Measurements from ENCODE around the gene SHISAL1.

SHISAL1 gene

GRCh38 chr22:44342347-44342956 is 29.7 kb upstream of the SHISAL1 start:
- no peak for DNase-seq (ENCODE audit: low spot score)

- peak; percentile 43 for DNase-seq (ENCODE audit: low spot score)
Measured at GRCh38 chr22:44341431-44342346, 28.9 kb upstream of the SHISAL1 start.

DNA sequence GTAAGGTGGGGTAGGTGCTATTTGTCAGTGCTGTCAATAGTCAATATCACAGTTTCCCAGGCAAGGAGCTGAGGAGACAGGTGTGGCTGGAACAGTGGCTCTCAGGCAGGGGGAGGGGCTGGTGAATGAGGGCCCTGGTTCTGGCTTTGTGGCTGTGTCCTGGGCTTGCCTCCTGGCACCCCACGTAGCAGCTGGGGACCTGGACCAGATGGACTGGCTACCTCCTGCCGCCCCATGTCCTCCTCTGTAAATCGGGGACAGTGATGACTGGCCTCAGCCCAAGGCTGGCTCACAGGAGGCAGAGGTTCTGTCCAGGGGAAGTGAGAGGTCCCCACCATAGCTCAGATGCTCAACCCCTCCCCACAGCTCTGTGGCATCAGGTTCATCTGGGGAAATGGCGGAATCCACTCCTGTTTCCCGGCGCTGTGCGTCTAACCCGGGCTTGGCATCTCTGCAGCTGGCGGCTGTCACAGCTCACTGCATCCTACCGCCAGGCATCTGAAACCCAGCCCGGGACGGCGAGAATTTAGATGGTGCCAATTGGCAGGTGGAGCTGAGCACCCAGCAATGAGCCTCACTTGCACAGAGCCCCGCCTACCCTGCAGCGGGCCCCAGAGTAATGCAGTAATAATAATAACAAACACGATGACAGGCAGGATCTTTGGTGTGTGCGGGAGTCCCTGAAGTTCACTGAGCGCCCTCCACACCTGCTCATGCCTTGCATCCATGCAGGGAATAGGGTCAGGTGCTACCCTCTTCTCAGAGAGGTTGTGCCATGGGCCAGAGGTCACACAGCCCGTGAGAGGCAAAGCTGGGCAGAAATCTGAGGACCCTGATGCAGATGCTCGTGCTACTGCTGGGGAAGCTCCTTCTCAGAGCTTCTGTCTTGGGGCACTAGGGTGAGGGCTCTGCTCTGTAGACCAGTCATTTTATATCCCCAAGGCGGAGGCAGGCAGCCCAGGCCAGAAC is 27.8 kb upstream of the SHISAL1 start:
- DNase-seq (ENCODE audit: low spot score): no peak

- no peak for DNase-seq (ENCODE audit: low spot score)
Measured at GRCh38 chr22:44338906-44339305, 26.2 kb upstream of the SHISAL1 start.

- no peak for DNase-seq (ENCODE audit: low spot score)
Measured at GRCh38 chr22:44338177-44338810, 25.5 kb upstream of the SHISAL1 start.

DNA sequence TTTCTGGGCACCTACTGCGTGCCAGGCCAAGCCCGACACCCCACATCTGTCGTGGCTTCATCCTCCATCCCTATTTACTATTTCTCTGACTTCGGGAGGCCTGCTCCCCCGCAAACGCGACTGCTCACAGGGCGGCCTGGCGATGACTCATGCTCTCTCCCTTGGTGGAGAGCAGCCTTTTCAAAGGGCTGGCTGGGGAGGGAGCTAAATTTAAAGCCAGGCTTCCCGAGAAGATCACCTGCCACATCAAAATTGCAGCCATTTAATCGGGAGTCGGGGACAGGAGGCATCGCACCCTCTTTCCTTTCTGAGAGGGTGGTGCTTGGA is 24.9 kb upstream of the SHISAL1 start:
- peak; percentile 84 for DNase-seq (ENCODE audit: low spot score)

DNA sequence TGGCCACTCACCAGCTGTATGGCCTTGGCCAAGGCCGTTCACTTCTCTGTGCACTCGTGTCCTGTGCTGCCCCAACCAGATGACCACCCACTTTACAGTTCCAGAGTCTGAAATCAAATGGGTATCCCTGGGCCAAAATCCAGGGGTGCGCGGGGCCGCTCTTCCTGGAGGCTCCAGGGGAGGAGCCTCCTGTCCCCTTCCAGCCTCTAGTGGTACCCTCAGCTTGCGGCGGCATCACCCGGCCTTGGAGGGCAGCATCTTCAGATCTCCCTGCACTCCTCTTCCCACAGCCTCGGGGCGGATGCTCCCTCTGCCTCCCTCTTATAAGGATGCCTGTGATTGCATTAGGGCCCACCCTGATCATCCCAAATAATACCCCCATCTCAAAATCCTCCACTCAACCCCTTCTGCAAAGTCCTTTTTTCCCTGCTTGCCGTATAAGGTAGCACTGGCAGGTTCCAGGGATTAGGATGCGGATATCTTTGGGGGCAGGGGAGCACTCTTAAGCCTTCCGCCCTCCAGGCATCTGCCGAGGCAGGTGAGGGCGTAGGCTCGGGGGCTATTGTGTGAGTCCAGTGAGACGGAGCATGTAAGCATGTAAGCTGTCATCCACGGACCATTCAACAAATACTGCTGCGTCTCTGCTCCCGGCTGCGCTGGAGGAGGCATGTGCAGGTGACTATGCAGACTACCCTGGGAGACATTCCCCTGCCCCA is 24.4 kb upstream of the SHISAL1 start:
- DNase-seq (ENCODE audit: low spot score): no peak

DNA sequence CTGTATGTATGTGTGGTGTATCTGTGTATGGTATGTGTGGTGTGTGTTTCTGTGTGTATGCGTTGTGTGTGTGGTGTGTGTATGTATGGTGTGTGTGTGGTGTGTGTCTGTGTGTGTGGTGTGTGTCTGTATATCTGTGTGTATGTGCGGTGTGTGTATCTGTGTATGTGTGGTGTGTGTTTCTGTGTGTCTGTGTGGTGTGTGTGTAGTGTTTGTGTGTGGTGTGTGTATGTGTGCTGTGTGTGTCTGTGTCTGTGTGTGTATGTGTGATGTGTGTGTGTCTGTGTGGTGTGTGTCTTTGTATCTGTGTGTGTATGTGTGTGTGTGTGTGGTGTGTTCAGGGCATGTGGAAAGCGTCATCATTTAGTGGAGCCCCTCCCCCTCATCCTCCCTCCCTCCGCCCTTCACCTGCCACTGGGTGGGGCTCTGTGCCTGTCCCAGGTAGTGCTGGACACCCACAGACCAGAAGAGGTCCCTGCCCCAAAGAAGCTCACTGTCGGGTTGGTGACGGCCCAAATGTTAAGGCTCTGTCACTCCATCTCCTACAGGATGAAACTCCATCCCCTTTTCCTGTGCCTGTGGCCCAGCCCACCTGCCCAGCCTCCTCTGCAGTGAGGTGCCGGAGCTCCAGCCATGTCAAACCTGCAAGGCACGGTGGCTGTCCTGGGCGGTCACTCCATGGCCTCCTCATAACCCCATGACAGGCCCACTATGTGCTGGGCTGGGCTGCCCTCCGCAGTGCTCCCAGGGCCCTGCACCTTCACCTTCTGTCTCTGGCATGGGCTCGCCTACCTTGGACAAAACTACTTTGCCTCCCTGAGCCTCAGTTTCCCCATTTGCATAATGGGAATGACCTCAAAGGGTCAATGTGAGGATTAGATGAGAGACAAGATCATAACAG is 23.4 kb upstream of the SHISAL1 start:
- no peak for DNase-seq (ENCODE audit: low spot score)

GRCh38 chr22:44335066-44335839 is 22.5 kb upstream of the SHISAL1 start:
- DNase-seq (ENCODE audit: low spot score): no peak

- DNase-seq (ENCODE audit: low spot score): no peak
Measured at GRCh38 chr22:44333847-44334635, 21.3 kb upstream of the SHISAL1 start.

GRCh38 chr22:44332946-44333345 is 20.2 kb upstream of the SHISAL1 start:
- no peak for DNase-seq (ENCODE audit: low spot score)

DNA sequence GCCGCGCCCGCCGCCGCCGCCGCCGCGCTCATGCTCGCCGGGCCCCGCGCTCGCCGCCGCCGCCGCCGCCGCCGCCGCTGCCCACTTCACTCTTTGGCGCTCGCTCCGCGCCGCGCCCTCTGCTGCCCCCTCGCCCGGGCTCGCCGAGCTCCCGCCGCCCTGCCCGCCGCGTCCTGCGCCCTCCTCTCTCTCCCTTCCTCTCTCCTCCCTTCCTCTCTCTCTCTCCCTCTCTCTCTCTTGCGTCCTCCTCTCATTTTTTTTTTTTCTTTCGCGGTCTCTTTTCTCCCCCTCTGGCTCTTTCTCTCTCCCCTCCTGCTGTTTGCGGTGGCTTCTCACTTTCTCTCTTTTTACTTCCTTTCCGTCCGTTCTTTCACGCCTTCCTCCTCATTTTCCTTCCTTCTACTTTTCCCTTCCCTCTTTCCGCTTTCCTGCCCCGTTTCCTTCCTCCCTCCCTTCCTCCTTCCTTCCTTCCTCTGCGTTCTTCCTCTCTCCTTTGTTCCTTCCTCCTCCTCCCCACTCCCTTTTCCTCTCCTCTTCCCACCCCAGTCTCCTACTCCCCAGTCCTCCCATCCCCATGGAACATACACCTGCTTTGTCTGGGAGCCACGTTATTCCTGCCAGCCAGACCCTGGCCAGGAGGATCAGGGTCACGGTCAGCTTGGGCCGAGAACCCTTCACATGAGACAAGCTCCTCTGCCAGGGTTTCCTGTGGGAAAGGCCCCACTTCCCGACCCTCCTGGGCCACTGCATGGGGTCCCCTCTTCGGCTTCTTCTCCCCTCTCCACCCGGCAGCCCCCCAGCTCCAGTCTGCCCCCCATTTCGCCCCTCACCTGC is 19.3 kb upstream of the SHISAL1 start:
- peak; percentile 73 for DNase-seq (ENCODE audit: low spot score)

DNA sequence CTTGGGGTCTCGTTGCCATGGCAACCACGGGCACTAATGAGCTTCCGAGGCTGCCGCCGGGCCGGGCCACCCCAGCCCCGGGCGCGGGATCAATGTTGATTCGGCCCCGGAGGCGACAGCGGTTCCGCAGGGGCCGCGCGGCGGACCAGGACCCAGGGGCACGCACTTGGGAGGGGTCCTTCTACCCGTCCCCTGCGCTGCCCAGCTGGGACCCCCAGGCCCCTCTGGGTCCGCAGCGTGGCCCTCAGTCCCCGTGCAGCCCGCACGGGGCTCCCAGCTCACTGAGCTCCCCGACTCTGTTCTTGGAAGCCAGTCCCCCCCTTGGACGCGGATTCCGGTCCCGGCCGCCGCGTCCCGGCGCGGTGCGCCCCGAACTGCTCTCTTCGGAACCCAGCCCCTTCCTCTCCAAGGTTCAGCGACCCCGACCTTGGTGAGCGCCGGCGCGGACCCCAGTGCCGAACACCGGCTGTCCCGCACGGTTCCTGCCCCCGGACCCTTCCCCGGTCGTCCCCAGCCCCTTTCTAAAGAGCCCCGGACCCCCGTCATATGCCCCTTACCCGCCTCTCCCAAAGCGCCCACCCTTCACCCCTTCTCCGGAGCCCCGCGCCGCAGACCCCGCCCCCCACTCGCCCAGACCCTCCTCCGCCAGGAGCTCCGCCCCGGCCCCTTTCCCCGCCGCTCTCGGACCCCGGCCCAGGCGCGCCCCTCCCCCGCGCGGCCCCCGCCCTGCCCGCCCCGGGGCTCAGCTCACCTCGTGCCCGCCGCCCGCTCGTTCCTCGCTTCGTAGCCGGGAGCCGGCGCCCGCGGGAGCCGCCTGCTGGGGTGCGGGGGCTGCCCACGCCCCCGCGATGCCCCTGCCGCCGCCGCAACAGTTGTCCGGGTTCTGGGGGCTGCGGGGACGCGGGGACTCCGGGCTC is 18.3 kb upstream of the SHISAL1 start:
- DNase-seq (ENCODE audit: low spot score): peak; percentile 50

DNA sequence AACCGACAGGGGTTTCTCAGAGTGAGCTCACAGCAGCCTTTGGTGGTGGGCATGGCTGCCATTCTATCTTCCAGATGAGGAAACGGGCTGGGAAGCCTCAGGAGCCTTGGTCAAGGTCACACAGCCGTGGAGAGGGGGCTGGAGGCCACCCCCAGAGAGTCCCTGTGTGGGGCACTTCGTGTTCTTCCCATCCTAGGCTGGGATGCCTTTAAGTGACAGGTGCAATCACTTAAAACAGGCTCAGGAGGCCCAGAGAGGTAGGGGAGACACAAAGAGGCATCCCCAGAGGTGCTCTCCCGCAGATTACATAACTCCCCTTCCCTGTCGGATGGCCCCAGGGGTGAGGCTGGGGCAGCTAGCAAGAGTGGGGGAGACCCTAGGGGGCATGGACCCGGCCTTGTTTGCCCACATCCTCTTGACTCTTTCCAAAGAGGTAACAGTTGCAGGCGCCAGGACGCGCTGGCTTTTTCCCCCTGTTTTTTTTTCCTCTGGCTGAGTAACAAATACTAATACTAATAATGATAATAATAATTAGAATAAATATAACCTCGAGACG is 17.5 kb upstream of the SHISAL1 start:
- DNase-seq (ENCODE audit: low spot score): no peak

- no peak for DNase-seq (ENCODE audit: low spot score)
Measured at GRCh38 chr22:44329179-44329796, 16.5 kb upstream of the SHISAL1 start.

GRCh38 chr22:44328762-44329161 is 16.0 kb upstream of the SHISAL1 start:
- DNase-seq (ENCODE audit: low spot score): no peak

Data from GM03348 (cell line).